GOT3 (cell line): Measurements from ENCODE around the gene ARMC9.

ENCODE experiments used
- DNase-seq: peaks from one replicate; lab custom pipeline; 2025; ENCODE audit warnings: mixed read lengths; lab: John Stamatoyannopoulos, UW

The ARMC9 gene

GRCh38 chr2:231421051-231421580, 222.7 kb downstream of the ARMC9 start:
- no peak for DNase-seq

GRCh38 chr2:231422056-231422455, 223.6 kb downstream of the ARMC9 start:
- no peak for DNase-seq

GRCh38 chr2:231423176-231423575, 224.7 kb downstream of the ARMC9 start:
- DNase-seq, result no peak
